DMS79 treated with DMSO at 0.1 percent for 48 hours (cell line): ENCODE data around the gene ELL2.
A peak's percentile ranks its signal among the peaks of the same experiment; 100 is the strongest.
"Not testable (repeated sequence)": the region's sequence is repeated elsewhere in the genome, so short reads cannot be mapped to it uniquely, and the experiment has no call there.

ENCODE experiments used
- DNase-seq: peaks from one replicate; lab custom pipeline; 2025; lab: John Stamatoyannopoulos, UW

ELL2 gene

GRCh38 chr5:95880081-95880926 lies 81.3 kb downstream of the ELL2 start:
- no peak for DNase-seq

- DNase-seq = no peak
Measured at GRCh38 chr5:95879661-95880060, 82.0 kb downstream of the ELL2 start.

GRCh38 chr5:95878417-95879323 lies 83.0 kb downstream of the ELL2 start:
- no peak for DNase-seq

GRCh38 chr5:95876782-95877181 lies 84.9 kb downstream of the ELL2 start:
- no peak for DNase-seq

GRCh38 chr5:95874246-95874645 lies 87.4 kb downstream of the ELL2 start:
- no peak for DNase-seq

GRCh38 chr5:95873351-95873750 lies 88.3 kb downstream of the ELL2 start:
- no peak for DNase-seq

- DNase-seq = no peak
Measured at GRCh38 chr5:95872346-95873268, 89.0 kb downstream of the ELL2 start.

GRCh38 chr5:95871146-95871806 lies 90.4 kb downstream of the ELL2 start:
- no peak for DNase-seq

GRCh38 chr5:95870105-95870672 lies 91.5 kb downstream of the ELL2 start:
- no peak for DNase-seq

- not testable (repeated sequence) for DNase-seq
Measured at GRCh38 chr5:95869173-95869855, 92.3 kb downstream of the ELL2 start.

- no peak for DNase-seq
Measured at GRCh38 chr5:95868136-95868535, 93.5 kb downstream of the ELL2 start.

- no peak for DNase-seq
Measured at GRCh38 chr5:95866435-95867040, 95.1 kb downstream of the ELL2 start.

- DNase-seq = no peak
Measured at GRCh38 chr5:95864944-95865504, 96.6 kb downstream of the ELL2 start.

- DNase-seq = no peak
Measured at GRCh38 chr5:95864456-95864855, 97.2 kb downstream of the ELL2 start.

- DNase-seq = no peak
Measured at GRCh38 chr5:95863383-95863757, 98.3 kb downstream of the ELL2 start.

- peak; percentile 54 for DNase-seq
Measured at GRCh38 chr5:95862671-95863382, 98.8 kb downstream of the ELL2 start.

GRCh38 chr5:95861864-95862561 lies 99.6 kb downstream of the ELL2 start:
- DNase-seq = no peak

- peak; percentile 48 for DNase-seq
Measured at GRCh38 chr5:95861221-95861863, 100.3 kb downstream of the ELL2 start.
